Measurements from ENCODE around the gene DNMT3L. TPM values are rescaled to one million over a fixed set of nuclear protein-coding genes. Genes with fewer than 3 reads are reported as not detected.

DNMT3L gene
- not detected for total RNA-seq

DNA sequence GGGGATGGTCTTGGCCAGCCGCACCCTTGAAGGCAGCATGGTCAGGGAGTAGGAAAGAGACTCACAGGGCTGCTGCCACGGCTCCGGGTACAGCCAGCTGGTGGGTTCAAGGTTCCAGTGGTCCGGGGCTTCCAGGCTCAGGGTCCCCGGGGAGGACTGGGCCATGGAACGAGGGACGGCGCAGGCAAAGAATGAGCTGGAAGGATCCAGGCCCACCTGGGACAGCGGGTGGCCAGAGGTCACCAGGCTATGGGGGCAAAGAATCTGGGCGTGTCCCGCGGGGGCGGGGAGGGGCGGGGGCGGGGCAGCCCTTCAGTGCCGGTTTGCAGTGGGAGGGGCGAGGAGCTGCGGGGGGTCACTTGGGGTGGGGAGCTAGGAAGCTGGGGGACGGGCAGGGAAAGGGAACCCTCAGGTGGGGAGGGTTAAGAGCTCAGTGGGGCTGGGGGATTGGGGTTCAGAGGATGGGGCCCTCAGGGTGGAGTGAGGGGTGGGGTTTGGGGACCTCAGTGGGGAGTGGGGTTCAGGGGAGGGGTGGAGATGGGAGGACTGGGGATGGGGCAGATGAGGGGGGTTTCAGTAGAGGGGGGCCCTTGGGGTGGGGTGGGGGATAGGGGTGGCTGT, at the start of gene DNMT3L:
DNMT3L (minus strand) TSS at position 223 of the 621 bp plus-strand sequence. CDS start 638 bp downstream, outside the sequence.
- DNase-seq (ENCODE audit: low spot score): no peak

DNA sequence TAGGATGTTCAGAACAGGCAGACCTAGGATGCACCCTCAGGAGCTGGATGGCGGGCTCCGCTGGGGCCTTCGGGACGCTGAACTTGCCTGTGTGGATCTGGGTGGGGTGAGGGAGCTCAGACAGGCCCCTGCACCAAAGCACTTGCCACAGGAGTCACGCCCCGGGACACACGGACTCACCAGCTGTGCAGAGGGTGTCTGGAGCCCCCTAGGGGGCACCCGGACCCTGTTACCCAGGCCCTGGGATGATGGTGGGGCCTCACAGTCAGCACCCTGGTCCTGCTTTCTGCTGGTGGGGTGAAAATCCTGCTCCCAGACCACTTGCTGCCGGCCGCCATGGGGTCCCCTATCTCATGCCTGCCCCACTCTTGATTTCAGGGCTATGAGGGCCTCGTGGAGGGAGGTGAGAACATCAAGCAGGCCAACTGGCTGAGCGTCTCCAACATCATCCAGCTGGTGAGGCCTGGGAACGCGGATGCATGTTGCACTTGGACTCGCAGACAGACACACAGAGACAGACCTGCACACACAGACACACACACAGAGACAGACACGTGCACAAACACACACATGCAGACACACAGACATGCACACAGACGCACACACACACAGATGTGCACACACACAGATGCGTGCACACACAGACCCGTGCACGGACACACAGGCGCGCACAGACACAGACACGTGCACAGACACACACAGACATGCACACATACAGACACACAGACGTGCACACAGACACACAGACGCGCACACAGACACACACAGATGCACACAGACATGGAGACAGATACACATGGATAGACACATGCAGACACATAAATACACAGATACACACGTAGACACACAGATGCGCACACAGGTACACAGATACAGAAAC, 49.2 kb upstream of the DNMT3L start:
- DNase-seq (ENCODE audit: low spot score): no peak

DNA sequence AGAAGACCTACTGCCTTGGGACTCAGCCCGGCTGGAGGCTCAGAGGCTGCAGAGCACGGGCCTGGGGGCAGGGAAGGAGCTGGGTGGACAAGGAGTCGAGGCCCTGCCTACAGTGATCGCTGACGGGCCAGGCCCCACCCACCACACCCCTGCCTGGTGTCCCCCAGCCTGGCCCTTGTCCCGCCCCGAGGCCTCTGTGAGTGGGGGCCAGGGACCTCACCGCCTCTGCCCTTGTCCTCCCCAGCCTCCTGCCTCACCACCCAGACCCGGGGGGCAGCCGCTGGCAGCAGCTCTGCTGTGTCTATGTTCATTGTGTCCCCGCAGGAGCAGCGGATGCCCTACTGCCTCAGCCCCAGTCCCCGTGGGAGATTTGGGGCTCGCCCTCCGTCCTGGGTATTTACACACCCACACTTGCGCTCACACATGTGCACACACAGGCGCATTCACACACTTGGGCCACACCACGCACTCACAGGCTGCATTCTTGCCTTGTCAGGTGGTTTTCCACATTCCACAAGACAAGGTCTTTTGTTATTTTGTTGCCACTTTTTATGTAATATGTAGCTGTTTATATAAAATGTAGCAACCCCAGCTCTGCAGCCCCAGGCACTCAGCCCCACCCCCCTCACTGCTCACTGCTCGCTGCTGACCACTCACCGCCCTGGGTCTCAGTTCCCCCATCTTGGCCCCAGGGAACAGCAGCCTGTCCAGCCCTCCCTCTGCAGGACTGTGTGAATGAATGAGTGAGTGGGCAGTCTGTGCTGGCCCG, 45.4 kb upstream of the DNMT3L start:
- DNase-seq (ENCODE audit: low spot score): no peak

DNA sequence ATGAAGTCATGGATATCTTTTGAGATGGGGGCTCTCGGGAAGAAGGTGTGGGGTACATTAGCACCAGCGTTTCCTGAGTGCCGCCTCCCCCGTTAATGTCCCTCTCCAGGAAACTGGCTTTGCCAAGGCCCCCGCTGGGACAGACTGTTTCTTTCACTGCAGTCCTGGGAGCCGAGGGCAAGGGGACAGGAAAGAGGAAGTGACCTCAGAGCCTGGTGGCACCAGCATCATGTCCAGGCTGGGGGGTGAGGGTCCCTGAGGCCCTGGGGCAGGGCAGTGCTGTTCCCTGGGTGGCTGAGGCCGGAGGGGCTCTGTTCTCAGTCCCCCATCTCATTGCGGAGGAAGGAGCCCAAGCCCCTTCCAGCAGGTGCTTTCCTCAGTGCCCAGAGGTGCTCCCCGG, 44.0 kb upstream of the DNMT3L start:
- no peak for DNase-seq (ENCODE audit: low spot score)

DNA sequence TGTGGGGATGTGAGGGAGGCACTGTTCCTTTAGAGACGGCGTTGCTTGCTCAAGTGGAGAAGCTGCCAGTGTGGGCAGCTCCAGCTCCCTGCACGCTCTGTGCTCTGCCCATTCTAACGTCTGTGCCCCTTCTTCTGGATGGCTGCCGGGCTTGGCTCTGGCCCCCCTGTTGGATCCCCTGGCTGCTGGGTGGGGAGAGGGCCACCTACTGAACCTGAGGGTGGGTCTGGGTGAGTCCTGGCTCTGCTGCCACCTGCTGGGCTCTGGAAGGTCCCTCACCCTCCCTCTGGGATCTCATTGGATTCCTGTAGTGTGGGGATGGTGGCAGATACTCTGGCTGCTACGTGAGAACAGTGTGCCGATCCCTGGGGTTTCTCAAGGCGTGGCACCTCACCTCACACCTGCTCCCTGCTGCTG, 43.2 kb upstream of the DNMT3L start:
- DNase-seq (ENCODE audit: low spot score): peak; percentile 44

DNA sequence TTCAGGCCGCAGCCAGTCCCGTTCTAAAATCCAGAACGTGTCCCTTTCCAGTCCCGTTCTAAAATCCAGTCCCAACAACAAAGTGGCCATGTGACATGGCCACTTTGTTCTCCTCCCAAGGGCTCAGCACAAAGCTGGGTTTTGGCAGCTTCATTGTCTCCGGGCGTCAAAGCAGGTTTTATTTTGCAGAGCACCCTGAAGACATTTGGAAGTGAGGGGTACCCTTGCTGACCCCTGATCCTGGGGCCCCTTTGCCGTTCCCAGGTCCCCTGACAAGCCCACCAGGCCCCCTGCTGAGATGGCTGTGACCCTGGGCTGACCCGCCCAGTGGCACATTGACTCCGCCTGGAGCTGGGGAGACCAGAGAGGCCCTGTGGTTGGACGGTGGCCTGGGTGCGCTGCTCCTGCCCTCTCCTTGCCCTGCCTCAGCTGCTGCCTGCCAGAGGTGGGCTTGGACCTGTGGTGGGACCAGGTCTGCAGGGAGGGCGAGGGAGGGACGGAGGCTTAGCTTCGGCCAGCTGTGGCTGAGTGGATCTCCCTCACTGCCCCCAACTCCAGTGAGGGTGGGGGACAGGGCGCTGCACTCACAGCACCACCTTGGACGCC, 42.4 kb upstream of the DNMT3L start:
- no peak for DNase-seq (ENCODE audit: low spot score)

DNA sequence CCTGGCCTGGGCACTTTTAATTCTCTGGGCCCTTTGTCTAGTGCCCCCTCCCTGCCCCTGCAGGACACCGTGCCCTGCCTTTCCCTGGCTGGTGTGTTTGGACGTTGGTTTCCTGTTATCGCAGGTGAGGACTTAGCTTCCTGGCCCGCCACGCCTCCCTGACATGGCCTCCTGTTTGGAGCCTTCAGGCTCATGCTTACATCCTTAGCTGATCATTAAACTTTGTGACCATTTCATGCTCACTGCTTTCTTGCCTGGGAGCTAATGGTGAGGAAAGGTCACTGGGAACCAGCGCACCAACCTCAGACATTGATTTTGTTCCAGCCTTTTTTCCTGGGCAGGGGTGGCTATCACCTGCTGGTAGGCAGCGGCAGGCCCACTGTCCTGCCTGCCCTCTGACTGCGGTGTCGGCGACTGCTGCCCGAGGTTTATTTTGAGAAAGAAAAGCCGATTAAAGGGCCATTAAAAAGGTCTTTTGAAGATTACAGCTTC, 41.8 kb upstream of the DNMT3L start:
- DNase-seq (ENCODE audit: low spot score): peak; percentile 79

DNA sequence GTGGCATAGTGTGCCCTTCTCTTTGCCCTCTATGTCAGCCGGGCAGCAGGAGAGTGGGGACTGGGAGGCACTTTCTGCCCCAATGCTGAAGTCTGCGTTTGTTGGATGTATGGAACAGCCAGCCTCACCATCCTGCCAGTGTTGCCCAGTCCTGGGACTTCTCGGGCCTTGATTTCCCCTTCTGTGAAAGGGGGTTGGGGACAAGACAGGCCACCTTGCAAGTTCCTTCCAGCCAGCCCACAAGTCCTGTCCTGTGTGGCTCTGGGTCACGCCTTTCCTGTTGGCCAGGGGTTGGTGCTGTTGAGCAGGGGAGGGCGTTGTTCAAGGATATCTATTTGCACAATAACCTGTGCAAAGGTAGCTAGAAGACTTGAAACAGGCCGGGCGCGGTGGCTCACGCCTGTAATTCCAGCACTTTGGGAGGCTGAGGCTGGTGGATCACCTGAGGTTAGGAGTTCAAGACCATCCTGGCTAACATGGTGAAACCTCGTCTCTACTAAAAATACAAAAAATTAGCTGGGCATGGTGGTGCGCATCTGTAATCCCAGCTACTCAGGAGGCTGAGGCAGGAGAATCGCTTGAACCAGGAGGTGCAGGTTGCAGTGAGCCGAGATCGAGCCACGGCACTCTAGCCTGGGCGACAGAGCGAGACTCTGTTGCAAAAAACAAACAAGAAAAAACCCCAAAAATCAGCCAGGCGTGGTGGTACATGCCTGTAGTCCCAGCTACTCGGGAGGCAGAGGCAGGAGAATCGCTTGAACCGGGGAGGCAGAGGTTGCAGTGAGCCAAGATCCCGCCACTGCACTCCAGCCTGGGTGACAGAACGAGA, 41.1 kb upstream of the DNMT3L start:
- peak; percentile 63 for DNase-seq (ENCODE audit: low spot score)

DNA sequence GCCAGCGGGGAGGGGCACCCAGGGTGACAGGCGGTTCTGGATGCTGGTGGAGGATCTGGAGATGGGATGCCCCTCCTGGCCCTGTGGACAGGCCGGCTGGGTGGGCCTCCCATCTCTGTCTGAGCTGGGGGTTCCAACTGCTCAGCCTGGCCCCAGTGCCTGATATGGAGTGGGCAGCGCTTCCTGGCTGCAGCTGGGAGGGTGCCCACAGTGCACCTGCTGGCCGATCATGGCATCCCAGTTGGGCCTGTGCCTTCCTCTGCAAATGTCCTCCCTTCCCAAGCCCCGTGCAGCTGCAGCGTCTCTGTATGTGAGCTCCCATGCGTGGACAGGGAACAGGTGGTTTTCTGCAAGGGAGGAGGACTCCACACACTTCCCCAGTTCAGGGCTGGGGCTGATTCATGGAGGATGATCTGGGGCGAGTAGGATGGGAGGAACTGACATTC, 40.3 kb upstream of the DNMT3L start:
- no peak for DNase-seq (ENCODE audit: low spot score)

DNA sequence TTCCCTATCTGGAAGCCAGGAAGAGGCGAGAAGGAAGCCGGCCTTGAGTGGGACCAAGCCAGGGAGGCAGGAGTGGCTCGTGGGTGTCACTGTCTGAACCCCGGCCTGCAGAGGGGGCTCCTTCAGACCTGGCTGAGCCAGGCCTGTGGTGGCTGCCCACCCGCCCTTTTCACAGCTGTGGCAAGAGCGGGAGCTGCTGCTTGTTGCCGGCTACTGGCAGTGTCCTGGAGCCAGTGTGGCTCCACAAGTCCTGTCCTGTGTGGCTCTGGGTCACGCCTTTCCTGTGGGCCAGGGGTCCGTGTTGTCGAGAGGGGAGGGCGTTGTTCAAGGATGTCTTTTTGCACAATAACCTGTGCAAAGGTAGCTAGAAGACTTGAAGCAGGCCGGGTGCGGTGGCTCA, 39.4 kb upstream of the DNMT3L start:
- no peak for DNase-seq (ENCODE audit: low spot score)

DNA sequence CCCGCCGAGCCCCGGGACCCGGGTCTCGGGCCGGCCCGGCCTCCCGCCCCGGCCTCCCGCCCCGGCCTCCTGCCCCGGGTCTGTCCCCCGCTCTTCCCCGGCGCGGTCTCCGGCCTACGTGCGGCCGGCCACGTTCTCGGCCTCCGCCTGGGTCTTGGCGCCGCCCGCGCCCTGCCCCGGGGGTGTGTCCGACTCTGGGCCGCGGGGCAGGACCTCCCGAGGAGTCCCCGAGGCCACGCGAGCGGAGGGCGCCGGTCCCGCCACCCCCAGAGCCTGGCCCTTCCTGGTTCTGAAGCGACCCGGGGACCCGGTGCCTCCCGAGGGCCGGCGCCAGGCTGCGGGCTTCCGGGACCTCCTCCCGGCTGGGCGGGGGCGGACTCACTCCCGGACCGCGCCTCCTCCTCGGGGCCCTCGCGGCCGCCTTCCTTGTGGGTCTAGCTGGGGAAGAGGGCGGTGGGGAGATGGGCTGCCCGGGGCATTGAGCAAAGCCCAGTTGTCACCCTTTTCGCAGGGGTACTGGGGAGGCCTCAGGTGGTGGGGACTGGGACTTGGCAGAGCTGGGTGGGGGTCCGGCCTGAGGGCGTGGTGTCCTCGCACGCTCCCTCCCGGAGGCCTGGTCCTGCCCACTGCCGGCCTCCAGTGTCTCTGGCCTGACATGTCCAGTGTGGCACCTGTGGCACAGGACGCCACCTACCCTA, 38.7 kb upstream of the DNMT3L start:
- peak; percentile 77 for DNase-seq (ENCODE audit: low spot score)

DNA sequence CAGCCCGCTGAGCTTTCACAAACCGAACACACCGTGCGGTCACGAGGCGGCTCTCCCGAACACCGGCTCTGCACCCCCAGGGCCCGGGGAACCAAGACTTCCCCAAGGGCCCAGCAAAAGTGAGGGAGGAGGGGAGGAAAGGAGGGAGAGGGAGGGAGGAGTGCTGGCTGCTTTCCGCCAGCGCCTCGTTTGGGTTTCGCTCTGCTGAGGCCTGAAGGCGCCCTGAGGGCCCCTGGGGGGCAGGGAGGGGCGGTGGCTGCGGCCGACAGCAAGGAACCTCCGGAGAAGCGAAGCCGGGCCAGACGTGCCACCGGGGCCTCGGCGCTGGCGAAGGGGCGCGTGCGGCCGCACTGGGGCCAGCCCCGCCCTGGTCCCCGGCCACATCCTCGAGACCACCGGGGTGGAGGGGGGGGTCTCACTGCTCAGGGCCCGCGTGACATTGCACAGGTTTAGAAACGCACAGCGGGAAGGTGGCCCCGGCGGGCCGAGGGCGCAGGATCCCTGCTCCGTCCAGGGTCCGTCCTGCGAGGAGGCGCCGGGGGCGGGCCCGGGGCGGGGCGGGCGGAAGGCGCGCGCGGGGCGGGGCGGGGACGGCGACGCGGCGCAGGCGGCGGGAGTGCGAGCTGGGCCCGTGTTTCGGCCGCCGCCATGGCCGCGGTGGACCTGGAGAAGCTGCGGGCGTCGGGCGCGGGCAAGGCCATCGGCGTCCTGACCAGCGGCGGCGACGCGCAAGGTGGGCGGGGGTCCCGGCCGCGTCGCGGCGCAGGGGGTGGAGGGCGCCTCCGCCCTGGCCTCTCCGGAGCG, 38.0 kb upstream of the DNMT3L start, which contains the start of gene PFKL:
PFKL (plus strand) TSS at position 596 of the 804 bp plus-strand sequence; CDS start at position 649, 53 bp downstream.
- DNase-seq (ENCODE audit: low spot score): peak; percentile 65

DNA sequence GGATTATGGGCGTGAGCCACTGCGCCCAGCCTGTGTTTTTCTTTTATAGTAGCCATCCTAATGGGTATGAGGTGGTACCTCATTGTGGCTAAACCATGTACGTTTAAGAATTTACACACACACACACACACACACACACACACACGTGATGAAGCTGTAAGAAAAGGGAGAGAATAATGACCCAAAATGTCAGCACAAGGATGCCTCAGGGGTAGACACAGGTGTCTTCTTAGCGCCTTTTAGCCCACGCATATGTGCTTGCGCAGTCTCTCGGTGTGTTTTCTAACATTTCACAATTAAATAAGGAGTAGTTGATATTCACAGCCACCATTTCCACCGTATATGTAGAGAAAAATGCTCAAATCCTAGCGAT, 37.4 kb upstream of the DNMT3L start:
- DNase-seq (ENCODE audit: low spot score): no peak

DNA sequence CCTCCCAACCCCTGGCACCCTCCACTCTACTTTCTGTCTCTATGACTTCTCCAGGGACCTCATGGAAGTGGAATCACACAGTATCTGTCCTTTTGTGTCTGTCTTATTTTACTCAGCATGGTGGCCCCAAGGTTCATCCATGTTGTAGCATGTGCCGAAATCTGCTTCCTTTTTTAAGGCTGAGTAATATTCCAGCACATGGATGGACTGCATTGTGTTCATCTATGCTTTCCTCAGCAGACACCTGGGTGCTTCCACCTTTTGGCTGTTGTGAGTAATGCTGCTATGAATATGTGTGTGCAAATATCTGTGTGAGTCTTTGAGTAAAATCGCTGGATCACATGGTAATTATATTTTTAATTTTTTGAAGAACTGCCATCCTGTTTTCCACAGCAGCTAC, 36.6 kb upstream of the DNMT3L start:
- no peak for DNase-seq (ENCODE audit: low spot score)

DNA sequence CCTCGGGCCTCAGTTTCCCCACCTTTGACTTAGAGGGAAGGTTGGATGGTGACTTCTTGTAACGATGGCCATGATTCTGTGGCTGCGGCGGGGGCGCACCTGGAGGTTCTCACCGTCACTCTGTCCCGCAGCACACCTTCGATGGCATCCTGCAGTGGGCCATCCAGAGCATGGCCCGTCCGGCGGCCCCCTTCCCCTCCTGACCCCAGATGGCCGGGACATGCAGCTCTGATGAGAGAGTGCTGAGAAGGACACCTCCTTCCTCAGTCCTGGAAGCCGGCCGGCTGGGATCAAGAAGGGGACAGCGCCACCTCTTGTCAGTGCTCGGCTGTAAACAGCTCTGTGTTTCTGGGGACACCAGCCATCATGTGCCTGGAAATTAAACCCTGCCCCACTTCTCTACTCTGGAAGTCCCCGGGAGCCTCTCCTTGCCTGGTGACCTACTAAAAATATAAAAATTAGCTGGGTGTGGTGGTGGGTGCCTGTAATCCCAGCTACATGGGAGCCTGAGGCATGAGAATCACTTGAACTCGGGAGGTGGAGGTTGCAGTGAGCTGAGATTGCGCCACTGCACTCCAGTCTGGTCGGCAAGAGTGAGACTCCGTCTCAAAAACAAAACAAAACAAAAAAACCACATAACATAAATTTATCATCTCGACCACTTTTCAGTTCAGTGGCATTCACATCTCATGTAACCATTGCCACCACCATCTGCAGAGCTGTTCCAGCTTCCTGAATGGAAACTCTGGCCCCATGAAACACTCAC, 36.0 kb upstream of the DNMT3L start:
- DNase-seq (ENCODE audit: low spot score): peak; percentile 87

DNA sequence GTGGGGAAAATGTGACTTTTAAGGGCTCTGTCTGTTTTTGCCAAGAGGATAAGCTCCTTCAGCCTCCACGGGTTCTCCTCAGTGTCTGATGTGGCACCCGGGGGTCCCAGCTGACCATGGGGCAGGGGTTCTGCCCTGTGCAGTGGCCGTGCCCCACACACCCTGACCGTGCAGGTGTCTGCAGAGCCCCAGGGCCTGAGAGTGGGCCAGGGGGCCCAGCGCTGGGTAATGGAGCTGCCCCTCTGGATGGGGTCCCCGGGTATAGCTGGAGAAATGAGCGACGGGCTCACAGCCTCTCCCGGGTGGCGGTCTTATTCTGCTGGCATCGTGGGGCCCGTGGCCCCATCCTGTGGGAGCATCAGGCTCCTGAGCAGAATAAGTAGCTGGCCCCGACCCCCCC, 35.2 kb upstream of the DNMT3L start:
- no peak for DNase-seq (ENCODE audit: low spot score)

DNA sequence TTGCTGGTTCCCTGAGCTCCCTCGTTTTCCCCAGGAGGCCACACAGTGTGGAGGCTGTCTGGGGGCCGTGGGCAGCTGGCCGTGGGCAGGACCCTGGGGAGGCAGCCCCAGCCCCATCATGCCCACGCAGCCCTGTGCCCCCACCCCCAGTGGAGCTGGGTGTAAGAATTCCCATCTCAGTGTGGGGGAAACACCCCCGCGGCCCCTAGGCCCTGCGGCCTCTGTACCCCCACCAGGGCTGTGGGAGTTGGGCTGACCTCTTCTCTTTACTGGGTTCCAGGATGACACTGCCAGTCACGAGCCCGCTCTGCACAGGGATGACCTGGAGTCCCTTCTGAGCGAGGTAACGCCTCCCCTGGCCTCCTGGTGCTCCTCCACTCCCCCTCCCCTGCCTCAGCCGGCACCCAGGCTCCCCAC, 34.4 kb upstream of the DNMT3L start:
- DNase-seq (ENCODE audit: low spot score): no peak

DNA sequence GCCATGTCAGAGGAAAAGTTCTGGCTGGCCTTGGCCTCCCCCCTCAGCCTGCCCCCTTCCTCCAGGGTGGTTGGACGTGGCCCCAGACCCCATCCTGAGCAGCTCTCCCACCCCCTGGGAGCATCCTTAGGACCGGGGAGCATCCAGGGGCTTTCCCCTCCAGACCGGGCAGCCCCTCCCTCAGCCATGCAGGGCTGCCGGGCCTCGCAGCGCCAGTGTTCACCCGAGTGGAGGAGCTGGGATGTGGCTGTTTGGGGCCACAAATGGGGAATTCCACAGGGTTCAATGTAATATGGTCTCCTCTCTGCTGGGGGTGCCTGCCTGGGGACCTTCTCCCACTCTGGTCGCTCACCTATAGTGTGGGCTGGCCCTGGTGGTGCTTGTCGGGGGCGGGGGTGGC, 33.9 kb upstream of the DNMT3L start:
- no peak for DNase-seq (ENCODE audit: low spot score)

DNA sequence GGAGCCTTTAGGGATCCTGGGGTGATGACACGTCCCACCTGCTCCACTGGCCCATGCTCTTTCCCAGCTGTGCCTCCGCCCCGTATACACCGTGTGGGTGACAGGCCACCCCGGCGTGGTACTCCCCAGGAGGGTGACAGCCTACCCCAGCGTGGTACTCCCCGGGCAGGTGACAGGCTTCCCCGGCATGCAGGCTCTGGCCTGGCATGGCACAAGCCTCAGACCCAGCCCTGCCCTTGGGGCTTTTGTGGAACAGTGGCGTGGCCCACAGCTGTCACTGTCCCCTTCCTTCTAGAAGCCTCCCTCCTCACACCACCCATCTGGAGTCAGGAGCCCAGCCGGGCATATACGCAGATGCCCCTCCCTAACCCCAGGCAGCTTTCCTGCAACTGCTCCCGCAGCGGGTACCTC, 33.5 kb upstream of the DNMT3L start:
- DNase-seq (ENCODE audit: low spot score): no peak
